ENCODE results near the gene NISCH. TPM values are rescaled to one million over a fixed set of nuclear protein-coding genes. Genes with fewer than 3 reads are reported as not detected.
"Not testable (repeated sequence)": the region's sequence is repeated elsewhere in the genome, so short reads cannot be mapped to it uniquely, and the experiment has no call there.

The NISCH gene
- total RNA-seq, 4 donors from 2014 or later = 68.7 to 298 (median 94.6) TPM

GRCh38 chr3:52524752-52525679, 69.6 kb downstream of the NISCH start:
- 27% methylated on average over 21 of the region's 34 CpGs for WGBS
- H3K27me3 ChIP-seq = no peaks in the 10 kb centered on the region
- no peaks in the 10 kb centered on the region for H3K9me3 ChIP-seq
- H3K36me3 ChIP-seq = peaks cover 50% of the 10 kb centered on the region
- peak in 1 of 2 donors; percentile 73 for DNase-seq (ENCODE audit: low spot score in 2 of 2)
- no peak for TF ChIP-seq POLR2A (IDR thresholded peaks at IDR 0.05)
- no peak for TF ChIP-seq CTCF (IDR thresholded peaks at IDR 0.05)
- TF ChIP-seq EP300 (IDR thresholded peaks at IDR 0.05) = no peak
- TF ChIP-seq POLR2AphosphoS5 (IDR thresholded peaks at IDR 0.05) = no peak
- H3K4me3 ChIP-seq = peak overlapping the region; percentile 8
- H3K27ac ChIP-seq = peak overlapping the region; percentile 74
- peaks cover 32% of the 10 kb centered on the region for H3K4me1 ChIP-seq

- DNase-seq (ENCODE audit: low spot score in 2 of 2) = peak in 1 of 2 donors; percentile 76
- TF ChIP-seq POLR2AphosphoS5 (IDR thresholded peaks at IDR 0.05) (no peak), CTCF (IDR thresholded peaks at IDR 0.05) (no peak), POLR2A (IDR thresholded peaks at IDR 0.05) (no peak)
- Histone ChIP-seq H3K4me3 (no peak overlapping the region), H3K27ac (peak overlapping the region; percentile 74), H3K4me1 (peaks cover 41% of the 10 kb centered on the region), H3K9me3 (no peaks in the 10 kb centered on the region), H3K27me3 (no peaks in the 10 kb centered on the region), H3K36me3 (peaks cover 50% of the 10 kb centered on the region)
- WGBS = 68% methylated on average over 8 of the region's 9 CpGs
These were observed 70.5 kb downstream of the NISCH start for GRCh38 chr3:52525680-52526561.

- not testable (repeated sequence) for H3K27me3 ChIP-seq; H3K4me3 ChIP-seq; H3K9me3 ChIP-seq; DNase-seq (ENCODE audit: low spot score in 2 of 2); H3K27ac ChIP-seq
- H3K4me1 ChIP-seq = peaks cover 48% of the 10 kb centered on the region
- peaks cover 50% of the 10 kb centered on the region for H3K36me3 ChIP-seq
- WGBS = 90% methylated on average over 5 of the region's 5 CpGs
These were observed 71.3 kb downstream of the NISCH start for GRCh38 chr3:52526671-52527038.

GRCh38 chr3:52527039-52527731, 71.8 kb downstream of the NISCH start:
- 90% methylated on average over 9 of the region's 14 CpGs for WGBS
- Histone ChIP-seq H3K9me3 (no peaks in the 10 kb centered on the region), H3K27ac (no peak overlapping the region), H3K4me1 (peaks cover 53% of the 10 kb centered on the region), H3K36me3 (peaks cover 46% of the 10 kb centered on the region), H3K27me3 (no peaks in the 10 kb centered on the region), H3K4me3 (no peak overlapping the region)
- peak; percentile 60 to 61 for DNase-seq (ENCODE audit: low spot score in 2 of 2)
- TF ChIP-seq POLR2A (IDR thresholded peaks at IDR 0.05) (no peak), POLR2AphosphoS5 (IDR thresholded peaks at IDR 0.05) (no peak), EP300 (IDR thresholded peaks at IDR 0.05) (no peak), CTCF (IDR thresholded peaks at IDR 0.05) (no peak)

GRCh38 chr3:52527732-52528585, 72.6 kb downstream of the NISCH start:
- no peak for TF ChIP-seq EP300 (IDR thresholded peaks at IDR 0.05)
- no peak for TF ChIP-seq POLR2AphosphoS5 (IDR thresholded peaks at IDR 0.05)
- no peak for TF ChIP-seq CTCF (IDR thresholded peaks at IDR 0.05)
- TF ChIP-seq POLR2A (IDR thresholded peaks at IDR 0.05) = no peak
- Histone ChIP-seq H3K4me1 (peaks cover 61% of the 10 kb centered on the region), H3K27me3 (no peaks in the 10 kb centered on the region), H3K27ac (no peak overlapping the region), H3K36me3 (peaks cover 39% of the 10 kb centered on the region), H3K9me3 (no peaks in the 10 kb centered on the region), H3K4me3 (no peak overlapping the region)
- peak in 1 of 2 donors; percentile 63 for DNase-seq (ENCODE audit: low spot score in 2 of 2)
- WGBS = 88% methylated on average over 6 of the region's 18 CpGs

Measured in suprapubic skin (tissue), 4 donors.